ENCODE measurements around the gene KIF6. TPM values are rescaled to one million over a fixed set of nuclear protein-coding genes. Genes with fewer than 3 reads are reported as not detected.

Gene KIF6
- polyA plus RNA-seq, 2 of the 4 experiments (the other 2 are of a cell fraction), result 0.05 to 0.39 TPM

DNA sequence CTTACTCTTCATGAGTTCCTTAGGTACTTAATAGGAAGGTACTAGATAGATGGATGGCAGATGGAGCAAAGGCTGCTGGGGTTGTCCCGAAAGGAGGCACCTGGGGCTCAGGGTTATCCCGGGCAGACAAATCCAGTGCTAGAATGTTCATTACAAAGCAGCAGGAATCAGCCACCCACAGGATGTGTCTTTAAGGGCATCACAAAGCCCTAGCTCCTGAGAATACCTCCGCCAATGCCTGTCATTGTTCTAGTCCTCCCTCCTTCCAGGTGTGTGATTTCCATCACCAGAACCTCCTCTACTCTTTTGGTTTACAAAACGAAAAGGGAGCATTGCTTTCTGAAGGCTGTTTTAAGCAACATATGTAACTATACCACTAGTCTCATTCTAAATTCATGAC, 138.1 kb downstream of the KIF6 start:
- WGBS (ENCODE audit: missing lambda C conversion rate), result 10% methylated on average over 4 of the region's 4 CpGs
- FAIRE-seq (no peak), DNase-seq (ENCODE audit: low read depth in 1 of 2, low spot score in 1 of 2) (no peak), ATAC-seq (no peak)
- no peaks in the 10 kb centered on the region for H3K9me3 ChIP-seq
- no peaks in the 10 kb centered on the region for H3K4me1 ChIP-seq
- no peak overlapping the region for H3K4me2 ChIP-seq
- H3K27ac ChIP-seq, result no peak overlapping the region
- H3K4me3 ChIP-seq, result no peak overlapping the region
- ChIA-PET CTCF (no interaction called here), POLR2A (no interaction called here)
- no peak for TF ChIP-seq MAZ (IDR thresholded peaks at IDR 0.05; ENCODE audit: borderline replicate concordance, low read depth, low read length)
- no peak for TF ChIP-seq RNF2 (IDR thresholded peaks at IDR 0.05; ENCODE audit: borderline replicate concordance, low read depth)
- no peak for TF ChIP-seq TFCP2L1 (CRISPR knock-in tag; IDR thresholded peaks at IDR 0.05)
- TF ChIP-seq, protein P1, sequence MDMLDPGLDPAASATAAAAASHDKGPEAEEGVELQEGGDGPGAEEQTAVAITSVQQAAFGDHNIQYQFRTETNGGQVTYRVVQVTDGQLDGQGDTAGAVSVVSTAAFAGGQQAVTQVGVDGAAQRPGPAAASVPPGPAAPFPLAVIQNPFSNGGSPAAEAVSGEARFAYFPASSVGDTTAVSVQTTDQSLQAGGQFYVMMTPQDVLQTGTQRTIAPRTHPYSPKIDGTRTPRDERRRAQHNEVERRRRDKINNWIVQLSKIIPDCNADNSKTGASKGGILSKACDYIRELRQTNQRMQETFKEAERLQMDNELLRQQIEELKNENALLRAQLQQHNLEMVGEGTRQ (IDR thresholded peaks at IDR 0.05), result no peak
- TF ChIP-seq FOSB (CRISPR knock-in tag; IDR thresholded peaks at IDR 0.05), result no peak

GRCh38 chr6:39585641-39586040, 139.6 kb downstream of the KIF6 start:
- no peak for TF ChIP-seq FOXS1 (CRISPR knock-in tag; IDR thresholded peaks at IDR 0.05)
- TF ChIP-seq POLR2AphosphoS2 (conservative IDR thresholded peaks at IDR 0.05; ENCODE audit: low read length), result no peak
- TF ChIP-seq GATA3 (IDR thresholded peaks at IDR 0.05; ENCODE audit: borderline replicate concordance), result no peak
- no peak for TF ChIP-seq CHD4 (IDR thresholded peaks at IDR 0.05; ENCODE audit: borderline replicate concordance)
- TF ChIP-seq HOXB13 (CRISPR knock-in tag; IDR thresholded peaks at IDR 0.05; ENCODE audit: low read depth), result no peak
- TF ChIP-seq EHF (CRISPR knock-in tag; IDR thresholded peaks at IDR 0.05), result no peak
- no peak for TF ChIP-seq CEBPB (IDR thresholded peaks at IDR 0.05)
- TF ChIP-seq NR3C1 (IDR thresholded peaks at IDR 0.05), result no peak
- TF ChIP-seq MAFK (IDR thresholded peaks at IDR 0.05; ENCODE audit: partially characterized antibody), result no peak
- no peak for TF ChIP-seq CBX2 (IDR thresholded peaks at IDR 0.05; ENCODE audit: borderline replicate concordance, low read depth)
- TF ChIP-seq KDM5A (IDR thresholded peaks at IDR 0.05), result no peak
- TF ChIP-seq HOXB5 (CRISPR knock-in tag; IDR thresholded peaks at IDR 0.05), result no peak
- TF ChIP-seq HDAC2 (IDR thresholded peaks at IDR 0.05), result no peak
- no peak for TF ChIP-seq HEYL (CRISPR knock-in tag; IDR thresholded peaks at IDR 0.05)
- no peak for TF ChIP-seq BCL3 (IDR thresholded peaks at IDR 0.05)
- TF ChIP-seq PHF8 (IDR thresholded peaks at IDR 0.05; ENCODE audit: borderline replicate concordance, low read depth), result no peak
- no peak for TF ChIP-seq EP300 (IDR thresholded peaks at IDR 0.05)
- 23% methylated on average over 2 of the region's 2 CpGs for WGBS (ENCODE audit: missing lambda C conversion rate)
- Histone ChIP-seq H3K27ac (no peak overlapping the region), H3K9me3 (no peaks in the 10 kb centered on the region), H3K4me2 (no peak overlapping the region), H3K4me3 (no peak overlapping the region), H3K4me1 (no peaks in the 10 kb centered on the region)
- ChIA-PET POLR2A (no interaction called here), CTCF (no interaction called here)
- no peak for DNase-seq (ENCODE audit: low read depth in 1 of 2, low spot score in 1 of 2)
- no peak for FAIRE-seq
- ATAC-seq, result no peak

- no peak for TF ChIP-seq FOXS1 (CRISPR knock-in tag; IDR thresholded peaks at IDR 0.05)
- no peak for TF ChIP-seq MAFK (IDR thresholded peaks at IDR 0.05; ENCODE audit: partially characterized antibody)
- TF ChIP-seq EHMT2 (IDR thresholded peaks at IDR 0.05; ENCODE audit: low read depth), result no peak
- TF ChIP-seq HOXB13 (CRISPR knock-in tag; IDR thresholded peaks at IDR 0.05; ENCODE audit: low read depth), result no peak
- no peak for TF ChIP-seq GATA3 (IDR thresholded peaks at IDR 0.05; ENCODE audit: borderline replicate concordance)
- no peak for TF ChIP-seq BCL3 (IDR thresholded peaks at IDR 0.05)
- no peak for TF ChIP-seq CHD2 (IDR thresholded peaks at IDR 0.05; ENCODE audit: low read length, partially characterized antibody)
- TF ChIP-seq MAZ (IDR thresholded peaks at IDR 0.05; ENCODE audit: borderline replicate concordance, low read depth, low read length), result no peak
- no peak for TF ChIP-seq EP300 (IDR thresholded peaks at IDR 0.05)
- TF ChIP-seq, protein P2, sequence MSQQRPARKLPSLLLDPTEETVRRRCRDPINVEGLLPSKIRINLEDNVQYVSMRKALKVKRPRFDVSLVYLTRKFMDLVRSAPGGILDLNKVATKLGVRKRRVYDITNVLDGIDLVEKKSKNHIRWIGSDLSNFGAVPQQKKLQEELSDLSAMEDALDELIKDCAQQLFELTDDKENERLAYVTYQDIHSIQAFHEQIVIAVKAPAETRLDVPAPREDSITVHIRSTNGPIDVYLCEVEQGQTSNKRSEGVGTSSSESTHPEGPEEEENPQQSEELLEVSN (IDR thresholded peaks at IDR 0.05; ENCODE audit: borderline replicate concordance, low read depth), result no peak
- TF ChIP-seq KDM1A (IDR thresholded peaks at IDR 0.05; ENCODE audit: low read depth), result no peak
- no peak for TF ChIP-seq TFCP2L1 (CRISPR knock-in tag; IDR thresholded peaks at IDR 0.05)
- no peak for TF ChIP-seq RAD21 (conservative IDR thresholded peaks at IDR 0.05 in 1 of 2, IDR thresholded peaks at IDR 0.05 in 1 of 2)
- CTCF ChIA-PET, result no interaction called here
- WGBS (ENCODE audit: missing lambda C conversion rate), result 42% methylated on average over 6 of the region's 6 CpGs
Measured at GRCh38 chr6:39577446-39578165, 147.6 kb downstream of the KIF6 start.

More at GRCh38 chr6:39577446-39578165, 147.6 kb downstream of the KIF6 start:
- no peak overlapping the region for H3K4me3 ChIP-seq
- H3K4me2 ChIP-seq, result no peak overlapping the region
- no peak overlapping the region for H3K27ac ChIP-seq
- FAIRE-seq (no peak), ATAC-seq (no peak), DNase-seq (ENCODE audit: low read depth in 1 of 2, low spot score in 1 of 2) (no peak)
- H3K4me1 ChIP-seq, result no peaks in the 10 kb centered on the region
- POLR2A ChIA-PET, result no interaction called here
- no peaks in the 10 kb centered on the region for H3K9me3 ChIP-seq

Data from A549 (cell line).